GM21723 (cell line): ENCODE results near the gene DNAAF5.
"Not testable (repeated sequence)": the region's sequence is repeated elsewhere in the genome, so short reads cannot be mapped to it uniquely, and the experiment has no call there.

Experiments used
- ATAC-seq: cut with Tn5 transposase; IDR thresholded peaks from one replicate; pipeline ENCODE4 v1.9.1; 2021; ENCODE audit warnings: mild to moderate bottlenecking, moderate library complexity; ENCODE audit not compliant: unreplicated experiment

Gene DNAAF5

DNA sequence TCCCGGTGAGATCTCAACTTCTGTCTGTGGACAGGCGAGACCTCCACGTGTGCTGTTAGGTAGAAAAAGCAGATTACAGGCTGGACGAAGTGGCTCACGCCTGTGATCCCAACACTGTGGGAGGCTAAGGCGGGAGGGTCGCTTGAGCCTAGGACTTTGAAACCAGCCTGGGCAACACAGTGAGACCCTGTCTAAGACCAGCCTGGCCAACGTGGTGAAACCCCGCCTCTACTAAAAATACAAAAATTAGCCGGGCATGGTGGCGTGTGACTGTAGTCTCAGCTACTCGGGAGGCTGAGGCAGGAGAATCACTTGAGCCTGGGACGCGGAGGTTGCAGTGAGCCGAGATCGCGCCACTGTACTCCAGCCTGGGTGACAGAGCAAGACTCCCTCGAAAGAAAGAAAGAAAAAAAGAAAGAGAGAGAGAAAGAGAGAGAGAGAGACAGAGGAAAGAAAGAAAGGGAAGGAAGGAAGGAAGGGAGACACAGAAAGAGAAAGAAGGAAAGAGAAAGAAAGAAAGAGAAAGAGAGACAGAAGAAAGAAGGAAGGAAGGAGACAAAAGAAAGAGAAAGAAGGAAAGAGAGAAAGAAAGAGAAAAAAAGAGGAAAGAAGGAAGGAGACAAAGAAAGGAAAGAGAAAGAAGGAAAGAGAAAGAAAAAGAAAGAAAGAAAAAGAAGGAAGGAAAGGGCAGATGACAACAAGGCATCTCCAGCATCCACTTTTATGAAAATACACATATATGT is 76.2 kb downstream of the DNAAF5 start:
- ATAC-seq: no peak

DNA sequence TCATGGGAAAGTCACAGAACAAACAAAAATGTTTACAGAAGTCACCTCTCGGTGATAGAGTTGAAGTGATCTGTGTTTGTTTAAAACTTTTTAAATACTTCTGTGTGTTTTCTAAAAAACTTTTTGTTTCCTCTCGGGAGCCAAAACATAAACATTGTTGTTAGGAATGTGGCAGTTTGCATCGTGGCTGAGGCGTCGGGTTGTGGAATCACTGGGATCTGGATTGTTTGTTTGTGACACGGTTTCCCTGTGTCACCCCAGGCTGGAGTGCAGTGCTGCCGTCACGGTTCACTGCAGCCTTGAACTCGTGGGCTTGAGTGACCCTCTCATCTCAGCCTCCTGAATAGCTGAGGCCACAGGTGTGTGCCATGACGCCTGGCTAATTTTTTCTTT is 76.7 kb downstream of the DNAAF5 start:
- no peak for ATAC-seq

DNA sequence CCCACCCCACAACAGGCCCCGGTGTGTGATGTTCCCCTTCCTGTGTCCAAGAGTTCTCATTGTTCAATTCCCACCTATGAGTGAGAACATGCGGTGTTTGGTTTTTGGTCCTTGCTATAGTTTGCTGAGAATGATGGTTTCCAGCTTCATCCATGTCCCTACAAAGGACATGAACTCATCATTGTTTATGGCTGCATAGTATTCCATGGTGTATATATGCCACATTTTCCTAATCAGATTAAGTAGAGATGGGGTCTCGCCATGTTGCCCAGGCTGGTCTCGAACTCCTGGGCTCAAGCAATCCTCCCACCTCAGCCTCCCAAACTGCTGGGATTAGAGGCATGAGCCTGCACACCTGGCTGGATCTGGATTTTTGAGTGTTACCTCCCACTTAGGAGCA is 77.3 kb downstream of the DNAAF5 start:
- ATAC-seq: not testable (repeated sequence)

DNA sequence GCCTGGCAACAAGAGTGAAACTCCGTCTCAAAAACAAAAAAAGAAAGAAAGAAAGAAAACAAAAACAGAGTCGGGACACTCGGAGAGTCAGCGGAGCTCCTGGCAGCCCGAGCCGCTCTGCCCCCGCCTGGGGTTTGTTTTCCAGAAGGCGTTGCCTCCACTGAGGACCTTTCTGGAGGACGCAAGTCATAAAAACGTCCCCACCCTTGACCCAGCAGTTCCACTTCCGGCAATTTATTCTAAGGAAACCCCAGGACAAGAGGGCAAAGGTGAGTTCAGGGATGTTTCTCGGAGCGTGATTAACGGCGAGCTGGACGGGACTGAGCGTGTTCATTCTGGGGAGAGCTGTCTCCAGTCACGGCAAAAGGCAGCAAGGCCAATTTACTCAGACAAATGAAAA is 78.8 kb downstream of the DNAAF5 start:
- ATAC-seq: no peak

DNA sequence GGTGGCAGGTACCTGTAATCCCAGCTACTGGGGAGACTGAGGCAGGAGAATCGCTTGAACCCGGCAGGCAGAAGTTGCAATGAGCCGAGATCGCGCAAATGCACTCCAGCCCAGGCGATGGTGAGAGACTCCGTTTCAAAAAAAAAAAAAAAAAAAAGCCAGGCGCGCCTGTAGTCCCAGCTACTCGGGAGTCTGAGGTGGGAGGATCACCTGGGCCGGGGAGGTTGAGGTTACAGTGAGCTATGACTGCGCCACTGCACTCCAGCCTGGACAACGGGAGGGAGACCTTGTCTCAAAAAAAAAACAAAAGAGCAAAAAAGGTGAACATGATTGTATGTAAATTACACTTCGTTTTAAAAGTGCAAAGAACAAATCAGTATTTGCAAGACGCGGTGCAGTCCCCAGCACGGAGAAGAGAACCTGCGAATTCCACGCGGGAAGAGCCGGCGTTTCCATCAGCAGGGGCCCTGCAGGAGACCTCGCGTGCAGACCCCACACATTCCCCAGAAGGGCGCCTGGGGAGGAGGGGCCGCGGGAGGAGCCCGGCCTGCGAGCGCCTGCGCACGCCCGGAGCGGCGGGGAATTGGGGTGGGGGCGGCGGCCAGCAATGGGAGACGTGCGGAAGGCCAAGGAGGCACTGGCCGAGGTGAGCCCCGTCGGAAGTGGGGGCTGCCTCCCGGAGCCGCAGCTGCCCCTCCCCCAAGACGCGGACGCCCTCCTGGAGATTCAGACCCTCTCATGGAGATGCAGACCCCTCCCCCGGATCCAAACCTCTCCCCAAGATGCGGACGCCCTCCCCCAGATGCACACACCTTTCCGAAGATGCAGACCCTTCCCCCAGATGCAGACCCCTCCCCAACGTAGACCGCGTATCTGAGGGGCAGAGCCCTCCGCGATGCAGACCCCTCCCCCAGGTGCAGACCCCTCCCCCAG is 89.1 kb downstream of the DNAAF5 start:
- no peak for ATAC-seq

DNA sequence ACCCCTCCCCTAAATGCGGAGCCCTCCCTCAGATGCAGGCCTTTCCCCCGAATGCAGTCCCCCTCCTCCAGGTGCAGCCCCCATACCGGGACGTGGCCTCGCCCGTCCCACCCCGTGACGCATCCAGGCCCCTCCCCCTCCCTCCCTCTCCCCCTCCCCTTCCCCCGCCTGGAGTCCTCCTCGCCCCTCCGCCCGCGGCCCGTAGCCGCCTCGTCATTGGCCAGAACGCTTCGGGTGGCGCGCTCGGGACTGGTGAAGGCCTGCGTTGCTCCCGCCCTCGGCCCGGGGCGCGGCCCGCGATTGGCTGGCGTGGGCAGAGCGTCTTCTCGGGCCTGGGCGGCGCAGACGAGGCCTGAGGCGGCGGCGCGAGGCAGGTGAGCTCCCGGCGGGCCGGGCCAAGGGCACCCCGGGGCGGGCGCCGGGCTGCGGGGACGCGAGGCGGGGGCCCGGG is 89.8 kb downstream of the DNAAF5 start:
- peak; percentile 81 for ATAC-seq

DNA sequence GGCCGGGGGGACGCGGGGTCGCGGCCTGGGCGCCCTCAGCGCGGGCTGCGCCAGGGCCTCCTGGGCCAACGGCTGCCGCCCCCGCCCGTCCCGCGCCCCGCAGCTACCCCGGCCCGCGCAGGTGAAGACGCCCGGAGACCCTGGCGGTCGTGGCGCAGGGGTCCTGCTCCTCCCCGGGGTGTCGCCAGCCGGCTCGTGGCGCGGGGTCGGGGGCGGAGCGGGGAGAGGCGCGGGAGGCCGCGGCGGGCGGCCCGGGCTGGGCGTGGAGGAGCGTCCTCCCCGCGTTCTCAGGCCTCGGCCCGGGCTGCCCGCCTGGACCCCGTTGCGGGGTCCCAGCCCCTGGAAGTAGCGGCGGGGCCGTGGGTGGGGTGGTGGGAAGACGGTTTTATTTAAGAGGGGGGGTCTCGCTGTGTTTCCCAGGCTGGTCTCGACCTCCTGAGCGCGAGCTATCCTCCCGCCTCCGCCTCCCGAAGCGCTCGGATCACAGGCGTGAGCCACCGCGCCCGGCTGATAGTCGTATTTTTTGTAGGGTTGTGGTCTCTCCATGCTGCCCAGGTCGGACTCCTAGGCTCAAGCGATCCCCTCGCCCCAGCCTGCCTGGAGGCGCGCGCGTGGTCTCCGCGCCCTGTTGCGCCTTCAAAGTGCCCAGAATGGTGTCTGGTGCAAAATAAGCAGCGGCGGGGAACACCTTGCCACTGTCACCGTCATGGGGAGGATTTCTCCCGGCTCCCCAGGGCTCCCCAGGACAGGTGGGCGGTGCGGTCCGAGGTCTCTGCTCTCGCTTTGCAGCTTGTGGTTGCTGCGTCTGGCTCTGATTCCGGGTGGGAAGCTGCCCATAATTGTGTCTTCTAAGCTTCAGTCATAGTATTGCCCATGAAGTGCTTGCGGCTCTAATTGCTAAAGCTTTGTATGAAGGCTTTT is 90.5 kb downstream of the DNAAF5 start:
- peak; percentile 20 for ATAC-seq

DNA sequence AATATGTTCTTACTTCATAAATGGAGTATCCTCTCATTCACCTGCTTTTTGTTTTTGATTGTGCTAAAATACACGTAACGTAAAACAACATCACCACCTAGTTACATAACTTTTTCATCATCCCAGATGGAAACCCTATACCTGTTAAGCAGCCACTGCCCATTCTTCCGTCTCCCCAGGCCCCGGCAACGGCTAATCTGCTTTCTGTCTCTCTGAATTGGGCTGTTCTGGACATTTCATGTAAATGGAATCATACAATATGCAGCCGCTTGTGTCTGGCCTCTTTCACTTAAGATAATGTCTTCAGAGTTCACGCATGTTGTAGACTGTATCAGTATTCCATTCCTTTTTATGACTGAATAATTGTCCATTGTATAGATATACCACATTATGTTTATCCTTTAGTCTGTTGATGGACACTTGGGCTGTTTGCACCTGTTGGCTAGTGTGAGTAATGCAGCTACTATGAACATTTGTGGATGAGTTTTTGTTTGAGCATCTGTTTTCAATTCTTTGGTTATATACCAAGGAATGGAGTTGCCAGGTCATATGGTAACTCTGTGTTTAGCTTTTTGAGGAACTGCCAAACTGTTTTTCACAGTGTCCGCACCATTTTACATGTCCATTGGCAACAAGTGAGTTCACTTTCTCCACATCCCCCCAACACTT is 91.7 kb downstream of the DNAAF5 start:
- no peak for ATAC-seq

DNA sequence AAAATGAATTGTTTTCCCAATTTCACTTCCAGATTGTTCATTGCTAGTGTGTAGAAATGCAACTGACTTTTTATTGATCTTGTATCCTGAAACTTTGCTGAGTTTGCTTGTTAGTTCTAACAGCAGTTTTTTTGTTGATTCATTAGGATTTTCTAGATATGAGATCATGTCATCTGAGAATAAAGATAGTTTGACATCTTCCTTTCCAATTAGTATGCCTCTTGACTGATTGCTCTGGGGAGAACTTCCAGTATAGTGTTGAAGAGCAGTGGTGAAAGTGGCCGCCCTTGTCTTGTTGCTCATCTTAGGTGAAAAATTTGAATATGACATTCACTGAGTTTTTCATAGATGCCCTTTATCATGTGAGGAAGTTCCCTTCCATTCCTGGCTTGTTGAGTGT is 93.8 kb downstream of the DNAAF5 start:
- no peak for ATAC-seq

DNA sequence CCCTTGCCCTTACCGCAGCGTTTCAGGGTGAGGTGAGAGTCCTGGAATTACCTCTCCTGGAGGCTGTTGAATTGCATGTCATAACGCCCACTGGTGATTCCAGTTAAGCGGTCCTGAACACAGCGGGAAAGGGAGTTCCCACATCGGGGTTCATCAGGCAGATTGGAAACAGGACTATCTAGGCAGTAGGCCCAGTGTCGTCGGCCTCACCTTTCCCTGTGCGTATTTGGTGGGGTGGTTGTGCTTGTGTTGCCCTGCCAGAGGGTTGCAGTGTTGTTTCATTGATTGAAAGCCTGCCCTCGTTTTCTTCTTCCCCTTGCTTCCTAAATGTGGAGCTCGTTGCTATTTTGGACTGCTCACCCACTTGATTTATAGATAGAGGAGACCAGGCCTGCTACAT is 95.2 kb downstream of the DNAAF5 start:
- no peak for ATAC-seq

DNA sequence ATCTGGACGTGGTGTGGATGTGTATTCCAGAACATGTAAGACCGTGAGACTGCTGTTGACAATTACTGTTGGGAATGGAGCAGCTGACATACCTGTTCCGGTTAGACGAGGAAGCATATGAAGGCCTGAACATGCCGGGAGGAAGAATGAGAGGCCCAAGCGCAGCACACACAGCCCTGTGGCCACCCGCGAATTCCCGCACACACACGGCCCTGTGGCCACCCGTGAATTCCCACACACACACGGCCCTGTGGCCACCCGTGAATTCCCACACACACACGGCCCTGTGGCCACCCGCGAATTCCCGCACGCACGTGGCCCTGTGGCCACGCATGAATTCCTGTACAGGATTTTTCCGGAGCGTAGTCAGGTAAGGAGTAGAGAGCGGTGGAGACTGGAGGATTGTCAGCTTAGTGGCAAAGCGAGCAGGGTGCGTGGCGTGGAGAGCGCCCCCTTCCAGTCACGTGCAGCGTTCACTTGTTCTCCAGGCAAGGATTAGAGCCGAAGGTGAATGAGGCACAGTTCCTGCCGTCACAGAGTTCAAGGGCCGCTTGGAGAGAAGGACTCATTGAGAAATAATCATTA is 96.3 kb downstream of the DNAAF5 start:
- no peak for ATAC-seq

DNA sequence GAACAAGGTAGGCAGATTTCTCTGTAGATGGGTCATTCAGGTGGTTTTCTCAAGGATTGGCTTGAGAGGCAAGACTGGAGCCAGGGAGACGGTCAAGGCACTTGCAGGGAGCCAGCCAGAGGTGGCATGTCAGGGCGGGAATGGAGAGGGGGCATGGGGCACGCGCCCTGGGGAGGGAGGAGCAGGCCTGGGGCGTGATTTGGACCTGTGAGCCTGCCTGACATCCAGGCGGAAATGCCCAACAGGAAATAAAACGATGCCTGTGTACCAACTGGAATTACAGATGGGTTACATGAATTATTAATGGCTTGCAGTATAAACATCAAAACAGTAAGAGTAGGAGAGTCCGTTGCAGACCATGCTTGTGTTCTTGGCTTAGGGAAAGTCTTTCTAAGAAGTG is 97.2 kb downstream of the DNAAF5 start:
- ATAC-seq: no peak

DNA sequence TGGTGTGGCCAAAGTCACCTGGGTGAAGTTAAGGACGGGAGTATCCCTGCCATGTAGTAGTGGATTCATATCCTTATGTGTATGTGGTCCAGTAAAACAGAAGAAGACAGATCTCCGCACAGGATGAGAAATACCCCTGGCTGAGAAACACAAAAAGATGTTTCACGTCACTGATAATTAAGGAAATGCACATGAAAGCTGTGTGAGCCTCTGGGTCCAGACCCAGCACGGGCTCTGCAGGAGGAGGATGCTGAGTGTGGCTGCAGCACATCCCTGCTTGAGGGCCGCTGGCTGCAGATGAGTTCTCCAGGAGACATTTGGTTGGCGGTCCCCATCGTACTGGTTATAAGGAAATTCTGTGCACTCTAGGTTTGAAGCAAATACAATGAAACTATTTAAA is 97.6 kb downstream of the DNAAF5 start:
- no peak for ATAC-seq

DNA sequence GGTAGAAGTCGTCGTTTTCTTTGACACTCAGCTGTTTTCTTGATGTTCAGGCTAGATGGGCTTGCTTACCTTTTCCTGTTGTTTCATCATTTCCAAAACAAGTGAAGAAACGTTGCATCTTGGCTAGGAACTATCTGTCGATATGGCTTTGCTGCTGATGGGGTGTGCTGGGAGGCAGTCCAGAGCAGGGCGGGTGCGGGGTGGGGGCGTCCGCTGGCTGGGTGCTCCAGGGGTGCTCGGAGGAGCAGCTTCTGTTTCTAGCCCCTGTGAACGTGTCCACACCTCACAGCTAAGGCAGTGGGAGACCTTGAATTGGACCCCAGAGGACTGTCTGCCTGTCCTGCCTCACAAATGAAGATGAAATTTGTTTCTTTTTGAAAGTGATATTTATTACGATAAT is 98.2 kb downstream of the DNAAF5 start:
- ATAC-seq: no peak

DNA sequence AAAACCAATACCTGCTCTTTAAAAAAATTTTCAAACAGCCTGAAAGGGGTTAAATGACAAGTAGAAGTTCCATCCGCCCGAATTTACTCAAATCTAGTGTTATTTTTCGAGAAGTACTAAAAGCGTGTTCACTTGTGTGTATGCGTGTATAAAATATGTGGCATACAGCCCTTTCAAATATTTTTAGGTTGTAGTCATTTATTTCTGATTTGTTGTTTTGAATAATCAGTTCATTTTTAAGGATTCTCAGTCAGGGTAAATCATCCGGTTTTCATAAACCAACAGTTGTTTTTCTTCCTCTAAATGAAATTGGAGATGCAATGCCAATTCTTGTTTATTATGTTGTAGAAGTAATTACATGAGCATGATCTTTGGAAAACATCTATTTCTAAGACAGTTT is 98.9 kb downstream of the DNAAF5 start:
- ATAC-seq: no peak

DNA sequence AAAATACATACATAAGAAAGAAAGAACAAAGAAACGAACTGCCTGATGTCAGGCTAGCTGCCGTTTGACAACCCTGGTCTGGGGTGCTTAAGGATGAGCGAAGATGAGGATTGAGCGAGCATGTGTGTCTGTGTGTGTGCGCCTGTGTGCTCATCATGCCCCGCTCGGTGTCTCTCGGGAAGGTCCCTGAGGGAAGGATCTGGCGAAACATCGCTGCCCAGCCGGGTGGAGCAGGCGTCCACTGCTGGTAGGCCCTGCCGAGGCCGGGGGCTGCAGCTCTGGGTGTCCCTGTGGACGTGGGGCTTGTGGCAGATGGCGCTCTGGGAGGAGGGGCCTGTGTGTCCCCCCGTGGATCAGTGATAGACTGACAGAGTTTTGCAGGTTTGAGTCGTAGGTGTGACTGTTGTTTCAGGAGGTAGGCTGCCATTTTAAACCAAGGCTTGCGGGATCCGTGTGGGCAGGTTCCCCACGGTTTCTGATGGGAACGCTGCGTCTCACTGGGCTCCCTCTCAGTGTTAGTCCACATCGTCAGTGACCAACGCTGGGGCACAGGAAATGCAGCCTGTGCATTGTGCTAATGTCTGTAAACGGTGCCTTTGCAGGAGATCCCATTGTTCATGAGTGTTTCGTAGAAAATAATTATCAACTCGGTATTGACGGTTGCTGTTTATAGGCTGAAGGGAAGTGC is 99.9 kb downstream of the DNAAF5 start:
- ATAC-seq: no peak

DNA sequence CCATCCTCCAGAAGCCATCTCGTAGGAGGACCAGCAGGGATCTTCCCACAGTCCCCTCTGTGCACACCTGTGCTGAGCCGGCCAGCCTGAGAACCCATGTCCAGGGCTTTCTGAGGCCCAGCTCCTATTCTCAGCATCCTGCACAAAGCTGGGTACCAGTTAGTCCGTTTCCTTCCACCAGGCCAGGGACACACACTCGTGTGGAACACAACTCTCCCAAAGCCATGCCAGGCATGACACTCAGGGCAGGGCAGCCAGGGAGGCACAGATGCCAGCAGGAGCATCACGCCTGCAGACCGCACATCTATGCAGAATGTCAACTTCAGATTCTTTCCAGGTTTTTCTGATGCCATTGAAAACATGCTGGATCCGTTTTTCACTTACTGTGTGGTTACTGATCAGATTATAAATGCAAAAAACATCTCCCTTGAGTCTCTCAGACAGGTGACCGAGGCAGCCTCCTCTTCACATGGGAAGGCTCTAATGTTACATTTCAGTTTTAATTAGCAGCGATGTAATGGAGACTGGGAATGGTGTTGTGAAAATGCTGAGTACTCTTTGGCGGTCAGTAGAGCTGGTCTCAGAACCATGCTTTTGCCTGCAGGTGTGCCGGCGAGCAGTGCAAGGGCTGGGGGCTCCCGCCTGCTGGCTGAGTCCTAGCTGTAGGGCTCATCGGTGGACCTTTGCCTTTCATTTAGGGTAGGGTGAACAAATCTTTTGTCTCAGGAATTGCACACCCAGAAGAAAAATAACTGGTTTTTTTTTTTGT is 102.5 kb downstream of the DNAAF5 start:
- no peak for ATAC-seq

DNA sequence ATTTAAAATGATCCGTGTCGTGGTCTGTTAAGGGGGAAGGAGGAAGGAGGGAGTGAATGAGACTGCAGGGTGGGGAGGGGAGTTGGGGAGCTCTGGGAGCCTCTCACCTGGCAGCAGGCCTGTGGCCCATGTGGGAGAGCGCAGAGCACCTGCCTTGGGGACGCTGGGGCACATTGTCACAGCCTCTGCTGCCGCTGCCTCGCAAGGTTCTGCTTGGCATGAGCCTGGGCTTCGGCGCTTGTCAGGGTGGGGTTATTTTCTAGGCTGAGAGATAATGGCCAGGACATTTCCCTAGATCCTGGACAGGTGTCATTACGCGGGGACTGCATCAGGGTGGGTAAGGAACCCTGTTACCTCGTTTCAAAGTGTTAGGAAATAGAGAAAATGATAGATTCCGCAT is 103.6 kb downstream of the DNAAF5 start:
- ATAC-seq: no peak
